Brain pericyte (primary cell): Measurements from ENCODE around the gene STX5.
"Not testable (repeated sequence)": the region's sequence is repeated elsewhere in the genome, so short reads cannot be mapped to it uniquely, and the experiment has no call there.

Source experiments
- DNase-seq: peaks from one replicate; pipeline ENCODE4 v3.0.0-alpha.2; 2012; ENCODE audit warnings: low read depth, low spot score

The STX5 gene

DNA sequence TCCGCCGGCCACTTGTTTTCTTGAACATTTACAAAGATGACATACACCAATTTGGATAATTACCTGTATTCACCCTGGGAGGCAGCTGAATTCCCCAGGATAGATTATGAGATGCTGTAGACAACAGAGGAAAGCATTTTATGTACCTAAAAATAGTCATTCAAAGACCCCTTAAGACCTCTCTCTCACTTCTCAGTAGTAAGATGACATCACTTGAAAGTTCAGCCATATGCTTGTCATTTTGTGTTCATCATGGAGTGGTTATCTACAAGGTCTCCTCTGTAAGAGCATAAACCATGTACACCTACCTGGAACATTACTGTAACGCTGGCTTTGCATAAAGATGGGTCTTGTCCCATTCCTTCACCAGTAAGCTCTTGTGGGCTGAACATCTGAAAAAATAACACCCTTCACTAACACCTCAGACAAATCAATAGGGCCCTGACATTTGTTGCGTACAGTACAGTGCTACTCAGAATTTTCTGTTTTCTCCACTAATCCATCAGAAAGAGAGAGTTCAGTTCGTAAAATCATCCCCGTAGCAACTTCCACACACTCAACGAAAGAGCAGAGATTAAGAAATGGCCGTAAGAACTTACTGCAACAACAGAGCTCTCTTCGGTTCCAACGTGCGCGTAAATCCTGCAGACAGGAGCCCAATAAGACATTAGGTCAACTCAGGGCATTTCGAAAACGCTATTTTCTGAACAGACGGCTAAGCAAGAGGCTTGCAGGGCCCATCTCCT lies 23.1 kb upstream of the STX5 start:
- no peak for DNase-seq

DNA sequence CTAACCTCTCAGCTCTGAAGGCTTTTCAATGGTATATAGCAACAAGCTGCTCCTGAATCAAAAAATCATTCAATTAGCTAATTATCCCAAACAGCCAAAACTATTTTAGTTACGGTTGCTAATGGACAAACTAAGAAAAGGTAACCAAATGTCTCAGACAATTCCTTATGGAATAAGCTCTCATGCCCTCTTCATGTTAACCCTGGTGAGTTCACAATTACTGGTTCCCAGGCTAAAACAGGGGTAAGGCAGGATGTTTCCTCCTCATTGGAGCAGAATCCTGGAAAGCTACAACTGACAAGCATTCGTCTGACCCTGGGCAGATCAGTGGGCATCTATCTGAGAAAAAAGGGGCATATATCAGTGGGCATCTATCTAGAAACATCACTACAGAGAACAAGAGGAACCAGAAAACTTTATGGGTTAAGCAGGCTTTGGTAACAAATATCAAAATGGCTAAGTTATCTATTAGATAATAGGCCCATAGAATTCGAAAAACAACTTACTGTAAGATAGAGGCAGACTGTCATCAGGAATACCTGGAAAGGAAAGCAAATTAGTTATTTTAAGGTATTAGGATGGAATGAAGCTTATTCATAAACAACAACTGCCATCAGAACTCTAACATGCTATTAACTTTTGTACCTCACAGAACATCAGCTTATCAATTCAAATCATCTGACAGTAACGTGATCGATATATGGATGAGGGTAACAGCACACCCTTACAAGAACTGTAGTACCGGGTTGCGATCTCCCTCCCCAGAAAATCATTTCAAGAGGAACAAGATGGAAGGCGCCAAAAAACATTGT lies 22.4 kb upstream of the STX5 start:
- DNase-seq = no peak

- DNase-seq = no peak
Observed at GRCh38 chr11:62853279-62853965, 21.6 kb upstream of the STX5 start.

DNA sequence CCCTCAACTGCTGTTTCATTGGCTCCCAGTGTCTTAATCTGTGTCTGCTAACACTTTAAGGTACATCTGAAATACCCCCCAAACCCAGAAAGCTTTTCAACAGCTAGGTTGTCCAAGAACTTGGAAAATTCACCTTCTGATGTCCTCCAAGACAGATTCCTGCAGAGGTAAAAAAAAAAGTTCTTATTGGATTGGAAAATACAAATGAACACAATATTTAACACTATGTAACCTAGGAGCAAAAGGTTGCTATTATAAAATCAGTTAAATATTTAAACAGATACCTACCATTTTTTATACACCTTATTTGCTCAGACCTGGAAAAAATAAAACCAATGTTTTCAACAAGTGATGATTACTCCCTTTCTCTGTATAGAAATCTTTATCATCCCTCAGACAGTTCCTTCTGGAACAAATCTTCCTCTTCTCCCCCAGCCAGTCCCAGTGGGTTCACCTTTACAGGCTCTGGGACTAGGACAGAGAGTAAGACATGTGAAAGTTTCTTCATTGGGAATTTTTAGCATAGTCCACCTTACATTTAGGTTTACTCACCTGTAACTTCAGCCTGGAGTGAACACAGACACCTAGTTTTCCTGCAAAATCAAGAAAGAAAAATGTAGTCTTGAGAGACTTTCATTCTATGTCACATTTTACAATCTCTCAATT lies 20.8 kb upstream of the STX5 start:
- no peak for DNase-seq

- DNase-seq = no peak
Observed at GRCh38 chr11:62851807-62852522, 20.1 kb upstream of the STX5 start.

GRCh38 chr11:62850911-62851806 lies 19.3 kb upstream of the STX5 start:
- DNase-seq = no peak

GRCh38 chr11:62847767-62848314 lies 16.0 kb upstream of the STX5 start:
- DNase-seq = no peak

- DNase-seq = no peak
Observed at GRCh38 chr11:62846177-62846576, 14.3 kb upstream of the STX5 start.

DNA sequence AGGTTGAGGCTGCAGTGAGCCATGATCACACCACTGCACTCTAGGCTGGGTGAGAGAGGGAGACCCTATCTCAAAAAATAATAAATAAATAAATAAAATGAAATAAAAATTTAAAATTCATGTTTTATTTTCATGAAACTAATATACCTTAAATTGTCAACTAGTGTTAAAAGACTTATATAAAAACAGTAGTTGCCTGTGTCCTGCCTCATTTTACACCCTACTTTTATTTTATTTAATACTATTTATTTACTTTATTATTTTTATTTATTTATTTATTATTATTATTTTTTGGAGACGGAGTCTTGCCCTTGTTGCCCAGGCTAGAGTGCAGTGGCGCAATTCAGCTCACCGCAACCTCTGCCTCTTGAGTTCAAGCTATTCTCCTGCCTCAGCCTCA lies 12.3 kb upstream of the STX5 start:
- DNase-seq = no peak

GRCh38 chr11:62843466-62843865 lies 11.6 kb upstream of the STX5 start:
- DNase-seq = no peak

- DNase-seq = not testable (repeated sequence)
Observed at GRCh38 chr11:62842891-62843290, 11.0 kb upstream of the STX5 start.

DNA sequence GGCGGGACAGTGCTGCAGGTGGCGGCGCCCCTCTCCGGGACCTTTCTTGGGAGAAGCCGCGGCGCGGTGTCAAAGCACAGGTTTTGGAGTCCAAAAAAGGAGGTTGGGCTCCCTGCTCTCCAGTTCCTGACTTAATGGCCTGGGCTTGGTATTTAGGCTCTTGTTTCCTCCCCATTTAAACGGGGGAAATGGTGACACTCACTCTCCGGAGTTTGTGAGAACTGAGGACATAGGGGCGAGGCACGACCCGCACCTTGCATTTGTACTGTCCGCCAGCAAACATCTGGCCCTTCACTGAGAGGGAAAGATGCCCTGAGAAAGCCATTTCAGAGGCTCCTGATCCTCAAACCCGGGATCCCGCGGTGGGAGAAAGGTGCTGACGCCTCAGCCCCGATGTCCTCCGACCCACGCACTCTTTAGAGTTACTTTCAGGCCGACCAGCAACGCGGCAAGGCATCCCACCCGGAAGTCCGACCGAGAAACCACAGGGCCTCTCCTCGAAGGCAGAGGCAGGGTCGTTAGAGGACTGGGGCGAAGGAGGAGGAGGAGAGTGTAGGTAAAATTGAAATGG lies 10.4 kb upstream of the STX5 start:
- DNase-seq = no peak

DNA sequence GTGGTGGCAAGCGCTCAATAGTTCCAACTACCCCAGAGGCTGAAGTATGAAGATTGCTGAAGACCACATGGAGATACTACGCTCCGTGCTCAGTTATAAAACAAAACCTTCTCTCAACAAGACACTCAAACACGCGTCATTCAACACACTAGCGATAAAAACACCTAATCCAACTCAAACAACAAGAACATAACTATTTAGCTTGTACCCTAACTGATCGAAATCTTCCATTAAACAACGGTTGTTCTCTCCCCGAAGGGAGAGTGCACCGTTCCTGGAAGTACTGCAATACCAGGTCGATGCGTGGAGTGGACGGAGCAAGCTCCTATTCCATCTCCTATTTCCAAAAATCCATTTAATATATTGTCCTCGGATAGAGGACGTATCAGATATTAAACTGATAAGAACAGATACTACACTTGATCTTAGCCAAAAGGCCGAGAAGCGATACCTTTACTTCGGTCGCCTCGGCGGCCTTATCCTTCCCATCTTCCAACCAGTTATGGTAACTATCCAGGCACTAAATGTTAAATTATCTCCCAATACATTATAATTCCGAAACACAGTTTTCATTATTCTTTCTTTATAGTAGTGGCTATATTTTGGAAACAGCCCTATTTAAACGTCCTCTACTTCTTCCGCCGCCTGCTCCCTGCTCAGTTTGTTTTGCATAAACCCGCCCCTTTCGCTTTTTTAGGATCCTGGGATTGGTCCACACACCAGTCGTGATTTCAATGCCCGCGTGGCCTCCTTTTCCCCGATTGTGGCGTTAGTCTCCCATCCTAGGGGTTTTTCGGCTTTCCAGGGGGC lies 9.7 kb upstream of the STX5 start:
- DNase-seq = peak; percentile 98

DNA sequence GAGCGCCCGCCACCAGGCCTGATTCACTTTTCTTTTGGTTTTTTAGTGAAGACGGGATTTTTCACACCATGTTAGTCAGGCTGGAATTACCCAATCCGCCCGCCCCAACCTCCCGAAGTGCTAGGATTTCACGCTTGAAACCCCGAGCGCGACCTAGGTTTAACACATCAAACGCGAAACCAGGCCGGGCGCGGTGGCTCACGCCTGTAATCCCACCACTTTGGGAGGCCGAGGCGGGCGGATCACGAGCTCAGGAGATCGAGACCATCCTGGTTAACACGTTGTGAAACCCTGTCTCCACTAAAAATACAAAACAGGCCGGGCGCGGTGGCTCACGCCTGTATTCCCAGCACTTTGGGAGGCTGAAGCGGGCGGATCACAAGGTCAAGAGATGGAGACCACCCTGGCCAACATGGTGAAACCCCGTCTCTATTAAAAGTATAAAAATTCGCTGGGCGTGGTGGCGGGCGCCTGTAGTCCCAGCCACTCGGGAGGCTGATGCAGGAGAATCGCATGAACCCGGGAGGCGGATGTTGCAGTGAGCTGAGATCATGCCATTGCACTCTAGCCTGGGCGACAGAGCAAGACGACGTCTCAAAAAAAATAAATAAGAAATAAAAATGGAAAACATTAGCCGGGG lies 9.0 kb upstream of the STX5 start:
- not testable (repeated sequence) for DNase-seq

DNA sequence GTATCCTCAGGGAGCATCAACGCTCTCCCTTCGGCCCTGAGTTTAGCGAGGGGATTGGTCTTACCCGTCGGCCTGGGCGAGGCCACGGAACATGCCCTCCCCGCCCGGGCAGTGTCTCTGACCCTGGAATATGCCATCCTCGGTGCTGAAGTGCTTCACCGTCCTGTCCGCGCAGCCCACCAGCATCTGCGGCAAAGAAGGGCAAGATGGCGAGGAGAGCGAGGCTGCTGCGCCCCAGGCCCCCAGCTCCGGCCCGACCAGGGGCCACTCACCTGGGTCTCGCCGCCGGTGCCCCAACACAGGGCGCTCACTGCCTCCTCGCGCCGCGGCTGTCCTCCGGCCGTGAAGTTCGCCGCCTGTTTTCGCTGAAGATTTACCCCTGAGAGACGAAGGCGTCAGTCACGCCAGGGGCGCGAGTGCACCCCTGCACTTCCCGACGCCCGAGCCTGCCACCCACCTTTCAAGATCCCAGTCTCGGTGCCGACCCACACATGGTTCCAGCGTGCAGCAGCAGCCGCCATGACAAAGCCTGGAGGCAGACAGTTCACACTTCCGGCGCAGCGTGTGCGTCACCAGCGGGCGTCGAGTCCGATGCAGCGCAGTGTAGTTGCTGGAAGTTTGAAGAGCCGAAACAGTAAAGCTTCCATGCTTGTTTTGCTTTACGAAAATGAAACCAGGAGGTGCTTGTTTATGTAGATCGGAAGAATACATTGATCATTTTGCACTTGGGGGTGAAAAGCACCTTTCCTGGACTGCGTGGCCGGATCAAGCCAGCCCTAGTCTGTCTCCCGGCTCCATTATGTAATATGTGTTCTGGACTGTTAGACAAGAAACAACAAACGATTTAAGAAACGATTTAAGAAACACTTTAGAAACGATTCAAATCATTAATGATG lies 7.4 kb upstream of the STX5 start, which contains the start of gene WDR74:
WDR74 (minus strand) TSS at position 541 of the 896 bp plus-strand sequence; CDS start at position 521, 20 bp downstream.
- peak; percentile 75 for DNase-seq

DNA sequence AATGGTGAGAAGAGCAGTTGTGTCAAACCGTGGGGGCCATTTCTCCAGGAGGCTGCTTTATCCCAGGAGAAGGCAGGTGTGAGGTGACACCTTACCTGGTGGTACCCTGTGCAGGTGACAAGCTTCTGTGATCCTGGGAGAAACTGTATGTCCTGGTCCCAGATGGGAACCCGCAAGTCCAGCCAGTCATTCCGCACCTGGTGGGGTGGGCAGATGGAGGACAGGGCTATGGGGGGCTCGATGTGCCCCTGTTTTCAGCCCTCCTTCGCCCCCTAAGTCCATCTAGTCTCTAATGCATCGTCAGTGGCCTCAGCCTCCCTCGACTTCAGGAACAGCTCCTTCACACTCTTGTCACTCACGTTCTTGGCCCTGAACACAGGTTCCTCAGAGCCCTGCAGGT lies 3.5 kb upstream of the STX5 start:
- no peak for DNase-seq
